Measurements from ENCODE around the gene ACCSL.

ACCSL gene

GRCh38 chr11:44088871-44089270, 41.1 kb downstream of the ACCSL start:
- Histone ChIP-seq H3K9ac (no peak overlapping the region), H3K27me3 (no peaks in the 10 kb centered on the region), H3K36me3 (no peaks in the 10 kb centered on the region), H3K4me3 (no peak overlapping the region), H3K4me1 (no peaks in the 10 kb centered on the region), H3K27ac (no peak overlapping the region), H4K20me1 (no peaks in the 10 kb centered on the region), H3K9me3 (no peaks in the 10 kb centered on the region), H3K4me2 (no peak overlapping the region)
- no peak for TF ChIP-seq Cebpa-rat (IDR thresholded peaks at IDR 0.05)

DNA sequence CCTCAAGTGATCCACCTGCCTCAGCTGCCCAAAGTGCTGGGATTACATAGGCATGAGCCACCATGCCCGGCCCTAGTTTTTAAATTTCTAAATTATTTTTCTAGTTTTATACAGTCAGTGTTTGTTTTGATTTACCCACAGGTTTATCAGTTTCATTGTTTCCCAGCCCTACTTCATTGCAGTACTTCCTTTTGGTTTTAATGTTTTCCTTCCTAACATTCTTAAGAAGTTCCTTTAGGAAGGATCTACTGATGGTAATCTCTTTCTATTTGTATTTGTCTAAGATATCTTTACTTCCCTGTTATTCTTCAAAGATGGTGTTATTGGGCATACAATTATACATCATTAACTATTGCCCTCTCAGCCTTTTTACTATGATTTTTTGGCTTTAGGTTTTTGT, 42.8 kb downstream of the ACCSL start:
- Histone ChIP-seq H3K4me2 (no peak overlapping the region), H3K4me3 (no peak overlapping the region), H3K9me3 (no peaks in the 10 kb centered on the region), H4K20me1 (no peaks in the 10 kb centered on the region), H3K27me3 (no peaks in the 10 kb centered on the region), H3K9ac (no peak overlapping the region), H3K27ac (no peak overlapping the region), H3K4me1 (no peaks in the 10 kb centered on the region), H3K36me3 (no peaks in the 10 kb centered on the region)
- TF ChIP-seq Cebpa-rat (IDR thresholded peaks at IDR 0.05): no peak

DNA sequence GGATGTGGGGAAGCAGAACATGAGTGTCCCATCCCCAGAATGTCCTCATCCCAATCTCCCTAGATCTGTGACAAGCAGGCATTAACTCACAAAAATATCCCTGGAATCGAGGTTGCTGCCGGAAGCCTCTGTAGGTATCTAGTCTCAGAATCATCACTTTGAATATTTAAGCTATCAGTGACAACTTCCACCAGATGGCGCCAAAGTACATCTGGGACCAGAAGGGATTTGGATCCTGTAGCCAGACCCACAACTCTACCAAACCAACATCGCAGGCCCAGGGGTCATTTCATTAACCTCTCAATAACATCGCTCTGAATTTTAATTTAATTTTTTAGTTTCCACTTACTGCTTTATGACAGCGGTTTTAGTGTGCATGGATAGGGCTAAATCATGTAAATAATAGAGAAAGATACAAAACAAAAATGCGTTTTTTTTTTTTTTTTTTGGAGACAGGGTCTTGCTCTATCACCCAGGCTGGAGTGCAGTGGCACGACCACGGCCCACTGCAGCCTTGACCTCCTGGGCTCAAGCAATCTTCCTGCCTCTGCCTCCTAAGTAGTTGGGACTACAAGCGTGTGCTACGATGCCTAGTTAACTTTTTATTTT, 46.6 kb downstream of the ACCSL start:
- no peak overlapping the region for H3K4me2 ChIP-seq
- H3K4me1 ChIP-seq: peaks cover 9% of the 10 kb centered on the region
- no peaks in the 10 kb centered on the region for H3K9me3 ChIP-seq
- H3K9ac ChIP-seq: no peak overlapping the region
- H3K27me3 ChIP-seq: no peaks in the 10 kb centered on the region
- H3K27ac ChIP-seq: no peak overlapping the region
- no peak for TF ChIP-seq Cebpa-rat (IDR thresholded peaks at IDR 0.05)
- no peak overlapping the region for H3K4me3 ChIP-seq
- peaks cover 6% of the 10 kb centered on the region; the same call in 1 of the 2 replicates for H3K36me3 ChIP-seq
- peaks cover 35% of the 10 kb centered on the region for H4K20me1 ChIP-seq

GRCh38 chr11:44095506-44096359, 48.0 kb downstream of the ACCSL start, which contains the start of gene EXT2:
EXT2 (plus strand) TSS chr11:44095678; CDS start chr11:44107713, 12,035 bp downstream.
- Histone ChIP-seq H4K20me1 (peaks cover 48% of the 10 kb centered on the region), H3K4me2 (peak within 1 kb of the TSS; percentile 97), H3K27me3 (no peaks in the 10 kb centered on the region), H3K27ac (peak within 1 kb of the TSS; percentile 79), H3K4me3 (peak within 1 kb of the TSS; percentile 96), H3K36me3 (peaks cover 19% of the 10 kb centered on the region; the same call in 1 of the 2 replicates), H3K9ac (peak within 1 kb of the TSS; percentile 90), H3K4me1 (peaks cover 11% of the 10 kb centered on the region), H3K9me3 (no peaks in the 10 kb centered on the region)
- TF ChIP-seq Cebpa-rat (IDR thresholded peaks at IDR 0.05): no peak

GRCh38 chr11:44096360-44097185, 48.8 kb downstream of the ACCSL start:
- TF ChIP-seq Cebpa-rat (IDR thresholded peaks at IDR 0.05): no peak
- H4K20me1 ChIP-seq: peaks cover 57% of the 10 kb centered on the region
- H3K4me1 ChIP-seq: peaks cover 18% of the 10 kb centered on the region
- H3K9ac ChIP-seq: peak overlapping the region; percentile 90
- H3K4me3 ChIP-seq: peak overlapping the region; percentile 96
- H3K27me3 ChIP-seq: no peaks in the 10 kb centered on the region
- peaks cover 19% of the 10 kb centered on the region; the same call in 1 of the 2 replicates for H3K36me3 ChIP-seq
- H3K4me2 ChIP-seq: peak overlapping the region; percentile 97
- H3K9me3 ChIP-seq: no peaks in the 10 kb centered on the region
- H3K27ac ChIP-seq: peak overlapping the region; percentile 79; the same call in 1 of the 2 replicates

DNA sequence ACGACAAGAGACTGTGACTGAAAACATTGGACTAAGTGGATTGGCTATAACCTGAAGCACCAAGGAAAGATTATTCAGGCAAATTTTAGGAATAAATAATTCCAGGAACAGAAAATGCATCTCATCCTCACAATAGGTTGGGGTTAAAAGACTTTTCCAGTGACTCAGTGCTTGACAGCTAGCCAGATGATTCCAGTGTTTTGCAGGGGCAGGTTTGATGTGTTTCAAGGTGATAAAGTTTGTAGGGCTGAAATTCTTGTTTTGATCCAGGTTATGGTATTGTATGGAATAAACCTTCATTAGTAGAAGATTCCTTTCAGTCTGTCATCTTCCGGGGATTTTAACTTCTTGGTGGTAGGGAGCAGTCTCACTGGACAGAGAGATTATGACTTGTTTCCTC, 50.0 kb downstream of the ACCSL start:
- Histone ChIP-seq H3K27ac (no peak overlapping the region), H3K36me3 (peaks cover 19% of the 10 kb centered on the region; the same call in 1 of the 2 replicates), H3K9me3 (no peaks in the 10 kb centered on the region), H4K20me1 (peaks cover 69% of the 10 kb centered on the region), H3K9ac (no peak overlapping the region), H3K4me3 (no peak overlapping the region), H3K4me2 (no peak overlapping the region), H3K4me1 (peaks cover 18% of the 10 kb centered on the region), H3K27me3 (no peaks in the 10 kb centered on the region)
- no peak for TF ChIP-seq Cebpa-rat (IDR thresholded peaks at IDR 0.05)

DNA sequence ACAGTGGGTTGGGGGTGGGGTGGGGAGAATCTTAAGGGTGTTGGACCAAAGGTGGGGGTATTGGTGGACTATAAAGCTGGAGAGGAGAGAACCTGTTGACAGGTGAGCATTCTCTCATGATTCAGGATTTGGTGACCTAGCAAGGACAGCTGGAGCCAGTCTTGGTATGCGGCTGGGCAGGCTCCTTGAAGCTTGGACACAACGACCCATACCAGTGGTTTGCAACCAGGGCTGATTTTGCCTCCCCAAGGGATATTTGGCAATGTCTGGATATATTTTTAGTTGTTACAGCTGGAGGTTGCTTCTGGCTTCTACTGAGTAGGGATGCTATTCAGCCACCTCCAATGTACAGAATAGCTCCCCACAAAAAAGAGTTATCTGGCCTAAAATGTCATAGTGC, 53.3 kb downstream of the ACCSL start:
- Histone ChIP-seq H3K4me1 (peaks cover 18% of the 10 kb centered on the region), H3K36me3 (peaks cover 26% of the 10 kb centered on the region; the same call in 1 of the 2 replicates), H3K4me3 (no peak overlapping the region), H3K27ac (no peak overlapping the region), H3K9ac (no peak overlapping the region), H3K9me3 (no peaks in the 10 kb centered on the region), H3K27me3 (no peaks in the 10 kb centered on the region), H3K4me2 (no peak overlapping the region), H4K20me1 (peaks cover 97% of the 10 kb centered on the region)
- TF ChIP-seq Cebpa-rat (IDR thresholded peaks at IDR 0.05): no peak

DNA sequence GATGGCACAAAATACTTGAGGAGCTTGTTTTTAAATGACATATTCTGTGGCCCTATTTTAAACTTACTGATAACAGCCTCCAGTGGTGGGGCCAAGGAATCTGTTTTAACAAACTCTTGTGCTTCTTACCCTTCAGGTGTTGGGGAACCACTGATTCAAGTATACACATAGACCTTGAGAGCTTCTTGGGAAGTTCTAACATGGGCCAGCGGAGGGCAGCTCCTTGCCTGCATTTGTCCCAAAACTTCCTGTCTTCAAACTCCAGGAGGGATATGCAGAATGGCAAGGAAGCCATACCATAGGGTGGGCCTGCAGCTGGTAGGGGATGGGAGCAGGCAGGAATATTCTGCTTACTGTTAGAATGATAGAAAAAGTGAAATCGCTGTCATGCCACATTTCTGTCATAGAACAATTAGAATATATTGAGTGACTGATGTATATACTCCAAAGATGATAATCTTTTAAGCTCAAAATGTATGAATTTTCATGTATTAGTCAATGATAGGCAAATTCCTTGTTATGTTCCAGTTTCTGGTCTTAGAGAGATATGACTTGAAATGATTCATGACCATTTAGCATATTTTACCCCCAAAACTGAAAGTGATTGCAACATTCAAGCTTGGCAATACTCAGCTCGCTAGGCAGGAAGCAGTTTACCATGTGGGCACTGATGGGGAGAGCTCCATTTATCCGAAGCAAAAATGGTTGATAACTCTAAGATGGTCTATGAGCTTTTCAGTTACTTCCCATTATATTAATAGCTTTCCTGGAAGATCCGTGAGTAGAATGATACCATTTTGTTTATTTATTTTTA, 56.9 kb downstream of the ACCSL start:
- peaks cover 42% of the 10 kb centered on the region for H3K36me3 ChIP-seq
- no peak overlapping the region for H3K4me2 ChIP-seq
- TF ChIP-seq Cebpa-rat (IDR thresholded peaks at IDR 0.05): no peak
- no peaks in the 10 kb centered on the region for H3K9me3 ChIP-seq
- H3K27ac ChIP-seq: no peak overlapping the region
- H3K27me3 ChIP-seq: no peaks in the 10 kb centered on the region
- peaks cover 86% of the 10 kb centered on the region for H4K20me1 ChIP-seq
- peaks cover 8% of the 10 kb centered on the region for H3K4me1 ChIP-seq
- H3K4me3 ChIP-seq: no peak overlapping the region
- no peak overlapping the region for H3K9ac ChIP-seq

GRCh38 chr11:44108260-44108659, 60.5 kb downstream of the ACCSL start:
- Histone ChIP-seq H3K4me2 (no peak overlapping the region), H3K36me3 (peaks cover 56% of the 10 kb centered on the region), H3K9me3 (no peaks in the 10 kb centered on the region), H3K4me1 (no peaks in the 10 kb centered on the region), H3K27ac (no peak overlapping the region), H4K20me1 (peaks cover 57% of the 10 kb centered on the region), H3K9ac (no peak overlapping the region), H3K27me3 (no peaks in the 10 kb centered on the region), H3K4me3 (no peak overlapping the region)
- TF ChIP-seq Cebpa-rat (IDR thresholded peaks at IDR 0.05): no peak

Data from BLaER1 (cell line).